D721Med (cell line): Measurements from ENCODE around the gene GZMM.
A peak's percentile ranks its signal among the peaks of the same experiment; 100 is the strongest.

Experiments
- DNase-seq: peaks from one replicate; pipeline ENCODE4 v3.0.0; 2011; ENCODE audit warnings: low spot score; ENCODE audit not compliant: insufficient read length
- FAIRE-seq: peaks from 2 replicates; lab custom pipeline; 2011; peaks lifted over from hg19 to GRCh38; lab: Jason Lieb, UNC
- CTCF ChIP-seq: IDR thresholded peaks from 2 replicates; pipeline ENCODE4 v1.5.1; 2012; ENCODE audit warnings: mild to moderate bottlenecking, control low read depth; ENCODE audit not compliant: insufficient read depth; ENCODE audit errors: missing control alignments

GZMM gene

DNA sequence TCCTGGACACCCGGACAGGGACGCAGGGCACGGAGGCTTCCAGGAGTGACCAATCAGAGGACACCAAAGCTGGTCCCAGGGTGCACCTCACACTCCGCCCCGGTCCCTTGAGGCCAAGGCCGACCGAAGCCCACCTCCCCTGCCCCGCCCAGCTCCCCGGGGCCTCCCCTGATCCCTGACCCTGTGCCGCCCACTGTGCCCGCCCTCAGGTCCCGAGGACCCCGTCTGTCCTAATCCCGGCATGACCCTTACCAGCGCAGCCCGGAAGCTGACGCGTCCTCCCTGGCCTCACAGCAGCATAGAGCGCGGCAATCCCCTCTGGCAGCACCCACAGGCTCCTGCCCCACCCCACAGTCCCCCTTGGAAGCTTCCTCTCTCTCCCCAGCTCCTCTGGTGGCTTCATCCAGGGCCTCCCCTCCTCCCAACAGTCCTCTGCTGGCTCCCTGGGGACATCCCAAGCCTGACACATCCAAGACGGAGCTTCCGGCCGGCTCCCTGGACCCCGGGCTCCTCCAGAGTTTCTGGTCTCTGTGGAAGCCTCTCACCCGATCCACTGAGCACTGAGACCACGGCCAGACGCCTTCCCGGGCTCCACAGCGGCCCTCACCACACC, 19.7 kb upstream of the GZMM start:
- FAIRE-seq (no peak), DNase-seq (no peak)
- TF ChIP-seq CTCF: no peak

- FAIRE-seq (no peak), DNase-seq (no peak)
- no peak for TF ChIP-seq CTCF
These were observed 18.8 kb upstream of the GZMM start for GRCh38 chr19:525029-525428.

DNA sequence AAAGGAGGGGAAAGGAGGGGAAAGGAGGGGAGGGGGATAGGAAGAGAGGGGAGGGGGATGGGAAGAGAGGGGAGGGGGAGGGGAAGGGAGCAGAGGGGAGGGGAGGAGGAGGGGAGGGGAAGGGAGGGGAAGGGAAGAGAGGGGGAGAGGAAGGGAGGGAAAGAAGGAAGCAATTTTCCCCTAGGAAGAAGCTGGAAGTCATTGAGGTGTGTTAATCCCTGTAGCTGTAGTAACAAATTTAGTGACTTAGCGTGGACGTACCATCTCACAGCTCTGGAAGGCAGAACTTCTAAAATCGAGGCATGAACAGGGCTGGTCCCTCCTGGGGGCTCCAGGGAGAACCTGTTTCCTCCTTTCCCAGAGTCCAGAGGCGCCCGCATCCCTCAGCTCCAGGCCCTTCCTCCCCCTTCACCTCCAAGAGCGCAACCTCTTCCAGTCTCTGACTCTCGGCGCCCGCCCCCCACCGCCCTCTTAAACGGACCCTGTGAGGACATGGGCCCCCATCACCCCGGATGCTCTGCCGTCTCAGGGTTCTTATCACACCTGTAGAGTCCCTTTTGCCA, 17.9 kb upstream of the GZMM start:
- FAIRE-seq (no peak), DNase-seq (no peak)
- no peak for TF ChIP-seq CTCF

- no peak for TF ChIP-seq CTCF
- FAIRE-seq (no peak), DNase-seq (no peak)
These were observed 13.5 kb upstream of the GZMM start for GRCh38 chr19:530134-531008.

- no peak for TF ChIP-seq CTCF
- FAIRE-seq (no peak), DNase-seq (peak; percentile 88)
These were observed 12.7 kb upstream of the GZMM start for GRCh38 chr19:531009-531752.

- DNase-seq (no peak), FAIRE-seq (no peak)
- TF ChIP-seq CTCF: no peak
These were observed 11.9 kb upstream of the GZMM start, which contains the start of gene CDC34 for GRCh38 chr19:531753-532560. Gene CDC34, plus strand, starts transcription at chr19:531760. Its CDS starts 172 bp downstream, at chr19:531932.
